Muscle of arm (tissue), 12 donors: ENCODE measurements around the gene BAIAP3. TPM values are rescaled to one million over a fixed set of nuclear protein-coding genes. Genes with fewer than 3 reads are reported as not detected.

Experiments used
- DNase-seq: peaks from one replicate; pipeline ENCODE4 v3.0.0-alpha.2; 2013
- polyA plus RNA-seq, 12 donors: library from polyadenylated mRNA; unstranded; fragments of 120-200 nt; gene quantifications; one replicate each; pipeline ENCODE4 v1.2.1, GENCODE V29; 2013; ENCODE audit not compliant: insufficient read length in 12 of 12

BAIAP3 gene
- polyA plus RNA-seq, 12 donors = 0.40 to 1.3 (median 0.80) TPM; not detected in 2

DNA sequence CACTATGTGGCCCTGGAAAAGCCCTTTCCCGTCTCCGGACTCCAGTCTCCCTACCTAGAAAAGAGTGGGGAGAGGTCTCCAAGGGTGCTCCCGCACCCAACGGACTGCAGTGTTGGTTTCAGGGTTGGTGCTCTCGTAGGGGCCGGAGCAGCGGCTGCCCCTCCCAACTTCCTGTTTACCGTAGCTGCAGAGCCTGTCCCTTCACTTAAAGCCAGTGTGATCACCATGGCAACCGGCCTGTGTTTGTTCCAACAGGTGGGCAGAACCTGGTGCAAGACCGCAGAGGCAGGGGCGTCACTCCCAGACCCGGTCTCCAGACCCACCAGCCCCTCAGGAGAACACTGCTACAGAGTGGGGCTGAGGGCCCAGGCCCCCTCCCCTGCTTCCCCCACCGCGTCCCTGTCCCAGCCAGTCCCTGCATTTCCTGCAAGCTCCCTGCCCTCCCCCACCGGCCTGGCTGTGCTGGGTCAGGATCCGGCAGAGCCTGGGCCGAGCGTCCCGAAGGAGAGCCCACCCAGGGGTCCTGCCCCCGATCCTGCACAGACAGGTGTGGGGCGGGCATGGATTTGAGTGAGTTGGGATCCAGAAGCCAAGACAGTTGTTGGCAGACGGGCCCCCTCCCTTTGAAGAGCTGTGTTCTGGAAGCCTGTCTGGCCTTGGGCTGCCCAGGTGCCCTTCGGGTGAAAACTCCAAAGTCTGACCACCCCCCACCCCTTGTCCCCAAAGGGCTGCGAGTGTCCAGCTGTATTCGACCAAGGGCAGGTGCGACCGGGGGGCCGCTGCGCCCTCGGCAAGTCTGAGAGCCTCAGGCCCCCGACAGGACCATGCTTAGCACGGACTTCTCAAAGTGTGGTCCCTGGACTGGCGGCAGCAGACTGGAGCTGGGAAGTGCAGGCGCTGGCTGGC lies 1.5 kb upstream of the BAIAP3 start:
- peak; percentile 23 for DNase-seq

DNA sequence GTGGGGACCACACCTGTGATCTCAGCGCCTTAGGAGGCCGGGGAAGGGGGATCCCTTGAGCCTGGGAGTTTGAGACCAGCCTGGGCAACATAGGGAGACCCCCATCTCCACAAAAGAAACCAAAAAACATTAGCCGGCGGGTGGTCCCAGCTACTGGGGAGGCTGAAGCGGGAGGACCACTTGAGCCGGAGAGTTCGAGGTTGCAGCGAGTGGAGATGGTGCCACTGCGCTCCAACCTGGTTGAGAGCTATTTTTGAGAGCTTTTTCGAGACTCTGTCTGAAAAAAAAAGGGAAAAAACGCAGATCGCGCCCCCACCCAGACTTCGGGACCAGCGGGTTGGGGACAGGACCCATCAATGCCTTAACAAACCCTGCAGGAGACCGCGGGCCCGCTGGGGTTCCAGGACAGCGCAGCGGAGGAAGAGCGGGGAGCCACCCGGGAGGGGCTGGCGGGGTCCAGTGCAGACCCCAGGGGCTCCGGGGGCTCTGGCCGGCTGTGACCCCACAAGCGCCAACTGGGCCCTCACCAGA lies 762 bp upstream of the BAIAP3 start:
- no peak for DNase-seq

DNA sequence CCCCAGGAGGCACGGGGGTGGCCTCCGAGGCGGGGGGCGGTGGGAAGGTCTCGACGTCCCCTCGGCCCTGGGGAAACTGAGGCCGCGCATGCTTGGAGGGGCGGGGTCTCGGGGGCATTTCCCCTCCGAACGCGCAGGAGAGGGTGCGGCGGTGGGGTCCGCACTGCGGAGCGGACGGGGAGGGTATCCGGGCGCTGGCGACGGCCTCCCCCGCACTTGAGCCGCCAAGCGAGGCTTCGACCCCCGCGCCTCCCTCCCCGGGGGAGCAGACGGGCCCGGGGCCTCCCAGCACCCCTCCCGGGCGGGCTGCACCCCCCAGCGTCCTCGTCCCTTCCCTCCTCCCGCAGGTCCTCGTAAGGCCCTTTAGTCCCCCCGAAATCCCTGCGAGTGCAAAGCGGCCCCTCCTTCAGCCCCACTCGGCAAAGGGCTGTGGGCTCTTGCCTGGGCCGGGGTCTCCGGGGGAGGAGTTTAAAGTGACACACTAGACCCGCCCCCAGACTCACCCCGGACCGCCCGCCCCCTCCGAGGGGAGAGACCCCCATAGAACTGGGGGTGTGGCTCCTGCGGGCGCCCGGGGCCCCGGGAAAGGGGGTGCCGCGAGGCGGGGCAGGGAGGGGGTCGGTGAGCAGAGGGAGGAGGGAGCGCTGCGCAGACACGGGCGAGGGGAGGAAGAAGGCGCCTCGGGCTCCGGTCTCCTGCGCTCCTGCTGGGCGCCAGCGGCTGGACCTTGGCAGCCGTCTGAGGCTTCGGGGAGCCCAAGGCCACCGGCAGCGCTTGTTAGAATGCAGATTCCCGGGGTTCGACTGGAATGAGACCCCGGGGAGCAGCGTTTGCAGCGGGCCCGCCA lies 632 bp downstream of the BAIAP3 start:
- no peak for DNase-seq

DNA sequence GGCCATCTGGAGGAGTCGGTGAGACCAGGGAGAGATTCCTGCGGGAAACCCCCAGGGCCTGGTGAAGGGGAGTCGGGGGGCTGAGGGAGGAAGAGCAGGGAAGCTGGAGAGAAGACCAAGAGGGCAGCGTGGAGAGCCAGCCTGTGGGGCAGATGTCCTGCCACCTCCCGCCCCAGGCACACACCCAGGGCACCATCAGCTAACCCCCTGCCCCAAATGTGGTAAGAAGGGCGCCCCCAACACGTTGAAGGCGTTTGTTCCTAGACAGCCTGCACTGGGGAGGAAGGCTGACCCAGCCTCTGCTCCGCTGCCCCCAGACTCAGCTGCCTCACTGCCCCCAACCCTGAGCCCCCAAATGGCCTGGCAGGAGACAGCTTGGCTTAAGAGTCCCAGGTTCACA lies 1.3 kb downstream of the BAIAP3 start:
- DNase-seq = no peak

DNA sequence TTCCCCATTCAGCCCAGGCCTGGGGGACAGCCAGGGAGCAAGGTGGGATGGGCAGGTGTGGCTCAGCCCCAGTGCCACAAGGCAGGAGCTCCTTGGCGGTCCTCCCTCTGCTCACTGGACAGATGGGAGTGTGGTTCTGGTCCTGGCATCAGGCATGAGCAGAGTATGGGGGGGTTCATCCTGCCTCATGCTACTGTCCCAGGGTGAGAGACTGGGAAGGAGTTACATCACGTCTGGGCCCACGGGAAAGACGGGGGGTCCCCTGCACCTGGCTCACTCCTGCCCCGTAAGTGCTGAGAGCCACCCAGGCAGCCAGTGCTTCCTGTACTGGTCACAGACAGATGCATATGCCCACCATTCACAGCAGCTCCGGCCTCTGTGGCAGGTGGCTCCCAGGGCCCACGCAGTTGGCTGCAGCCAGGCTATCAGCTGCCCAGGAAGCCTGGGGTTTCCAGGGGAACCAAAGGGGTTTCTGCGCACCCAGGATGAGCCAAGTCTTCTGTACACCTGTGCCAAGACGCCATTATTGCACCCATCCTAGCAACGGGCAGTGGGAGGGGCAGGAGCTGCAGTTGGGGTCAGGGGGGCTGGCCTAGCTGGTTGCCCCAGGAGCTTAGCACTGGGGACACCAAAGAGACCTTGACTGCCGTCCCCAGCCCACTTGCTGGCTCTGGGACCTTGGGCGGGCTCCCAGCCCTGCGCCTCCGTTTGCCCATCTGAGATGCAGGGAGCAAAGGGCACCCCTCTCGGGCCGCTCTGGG lies 1.9 kb downstream of the BAIAP3 start:
- DNase-seq = no peak

DNA sequence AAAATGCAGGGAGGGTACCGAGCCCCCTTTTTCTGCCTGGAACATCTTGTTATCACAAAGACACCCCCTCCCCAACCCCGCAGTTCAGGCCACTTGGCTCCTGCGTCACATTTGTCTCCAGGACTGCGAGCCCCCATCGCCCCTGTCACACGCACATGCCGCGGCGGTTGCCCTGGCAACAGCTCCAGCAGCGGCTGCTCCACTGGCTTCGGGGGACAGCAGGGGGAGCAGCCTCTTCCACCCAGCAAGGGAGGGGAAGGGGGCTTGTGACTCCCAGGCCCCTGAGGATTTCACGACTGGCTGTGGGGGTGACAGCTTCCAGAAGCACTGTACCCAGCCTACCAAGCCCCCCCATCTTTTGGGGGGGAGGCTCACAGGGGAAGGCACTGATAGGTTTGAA lies 2.6 kb downstream of the BAIAP3 start:
- no peak for DNase-seq

DNA sequence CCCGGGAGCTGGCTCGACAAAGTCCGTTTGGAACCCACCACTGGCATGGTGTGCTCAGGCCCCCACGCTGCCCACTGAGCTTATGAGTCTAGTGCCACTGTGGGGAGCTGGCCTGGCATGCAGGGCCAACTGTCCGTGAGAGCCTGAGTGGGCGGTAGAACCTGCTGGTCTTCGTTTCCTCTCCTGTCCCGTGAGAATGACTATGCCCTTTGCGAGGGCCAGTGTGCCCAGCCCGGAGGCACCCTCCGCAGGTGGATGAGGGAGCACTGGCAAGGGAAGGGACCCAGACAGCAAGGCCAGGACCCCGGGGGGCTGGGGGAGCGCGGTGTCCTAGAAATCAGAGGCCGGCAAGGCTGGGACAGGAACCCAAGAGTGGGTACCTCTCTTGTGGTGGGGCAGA lies 3.2 kb downstream of the BAIAP3 start:
- no peak for DNase-seq

DNA sequence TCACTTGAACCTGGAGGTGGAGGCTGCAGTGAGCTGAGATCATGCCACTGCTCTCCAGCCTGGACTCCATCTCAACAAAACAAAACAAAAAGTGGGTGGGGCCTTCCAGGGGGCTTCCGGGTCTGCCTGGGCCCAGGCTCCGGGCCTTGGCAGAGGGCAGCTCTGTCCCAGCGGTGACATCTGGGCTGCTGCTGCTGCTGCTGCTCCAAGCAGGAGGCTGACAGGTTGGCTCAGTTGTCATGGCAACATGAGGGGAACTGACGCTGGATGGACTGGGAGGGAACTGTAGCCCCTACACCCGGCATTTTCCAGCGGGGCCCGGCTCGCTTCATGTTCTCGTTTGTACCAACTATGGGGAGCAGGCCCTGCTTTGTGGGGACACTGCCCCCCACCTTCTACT lies 4.0 kb downstream of the BAIAP3 start:
- DNase-seq = no peak

DNA sequence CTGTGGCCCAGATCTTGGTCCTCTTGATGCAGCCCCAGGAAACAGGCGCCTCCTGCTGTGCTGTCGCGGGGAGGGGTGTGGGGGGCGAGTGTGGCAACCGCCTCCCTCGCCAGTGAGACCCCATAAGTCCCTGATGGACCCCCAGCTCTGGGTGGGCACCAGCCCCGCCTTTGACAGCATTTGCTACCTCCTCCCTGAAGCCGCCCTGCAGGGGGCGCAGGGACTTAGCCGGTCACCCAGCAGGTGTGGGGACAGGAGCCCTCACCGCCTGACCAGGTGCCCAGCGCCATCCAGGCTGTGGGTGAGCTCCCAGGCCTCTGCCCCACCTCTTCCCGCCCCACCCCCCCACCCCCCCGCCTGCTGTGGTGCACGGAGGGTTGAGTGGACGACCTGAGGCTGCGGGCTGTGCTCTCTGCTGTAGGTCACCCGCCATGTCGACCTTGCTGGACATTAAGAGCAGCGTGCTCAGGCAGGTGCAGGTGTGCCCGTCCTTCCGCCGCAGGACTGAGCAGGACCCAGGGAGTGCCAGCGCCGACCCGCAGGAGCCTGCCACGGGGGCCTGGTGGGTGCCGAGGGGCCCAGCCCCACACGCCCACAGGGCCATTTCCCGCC lies 4.8 kb downstream of the BAIAP3 start:
- DNase-seq = no peak

DNA sequence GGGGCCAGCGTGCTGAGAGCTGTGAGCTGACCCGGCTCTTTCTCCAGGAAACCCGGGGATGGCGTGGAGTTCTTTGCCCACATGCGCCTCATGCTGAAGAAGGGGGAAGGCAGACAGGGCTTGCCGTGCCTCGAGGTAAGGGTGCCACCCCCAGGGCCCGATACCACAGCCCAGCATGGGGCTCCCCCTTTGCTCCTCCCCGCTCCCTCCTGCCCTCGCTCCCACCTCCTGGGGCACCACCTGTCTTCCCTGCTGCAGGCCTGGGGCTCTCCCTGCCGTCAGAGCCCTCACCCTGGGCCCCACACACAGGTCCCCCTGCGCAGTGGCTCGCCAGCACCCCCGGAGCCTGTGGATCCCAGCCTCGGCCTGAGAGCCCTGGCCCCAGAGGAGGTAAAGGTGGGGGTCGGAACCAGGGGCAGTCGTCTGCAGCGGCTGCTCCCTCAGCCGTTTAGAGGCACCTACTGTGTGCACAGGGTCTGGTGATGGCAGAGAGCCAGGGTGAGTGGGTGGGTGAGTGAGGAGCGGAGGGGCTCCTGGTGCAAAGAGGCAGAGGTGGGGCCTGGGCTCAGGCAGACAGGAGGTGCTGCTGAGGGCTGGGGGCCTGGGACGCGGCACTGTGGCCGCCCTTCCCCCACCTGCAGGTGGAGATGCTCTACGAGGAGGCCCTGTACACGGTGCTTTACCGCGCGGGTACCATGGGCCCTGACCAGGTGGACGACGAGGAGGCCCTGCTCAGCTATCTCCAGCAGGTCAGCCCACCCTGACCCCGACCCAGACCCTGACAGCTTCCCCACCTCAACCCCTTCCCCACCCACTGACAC lies 5.6 kb downstream of the BAIAP3 start:
- no peak for DNase-seq

DNA sequence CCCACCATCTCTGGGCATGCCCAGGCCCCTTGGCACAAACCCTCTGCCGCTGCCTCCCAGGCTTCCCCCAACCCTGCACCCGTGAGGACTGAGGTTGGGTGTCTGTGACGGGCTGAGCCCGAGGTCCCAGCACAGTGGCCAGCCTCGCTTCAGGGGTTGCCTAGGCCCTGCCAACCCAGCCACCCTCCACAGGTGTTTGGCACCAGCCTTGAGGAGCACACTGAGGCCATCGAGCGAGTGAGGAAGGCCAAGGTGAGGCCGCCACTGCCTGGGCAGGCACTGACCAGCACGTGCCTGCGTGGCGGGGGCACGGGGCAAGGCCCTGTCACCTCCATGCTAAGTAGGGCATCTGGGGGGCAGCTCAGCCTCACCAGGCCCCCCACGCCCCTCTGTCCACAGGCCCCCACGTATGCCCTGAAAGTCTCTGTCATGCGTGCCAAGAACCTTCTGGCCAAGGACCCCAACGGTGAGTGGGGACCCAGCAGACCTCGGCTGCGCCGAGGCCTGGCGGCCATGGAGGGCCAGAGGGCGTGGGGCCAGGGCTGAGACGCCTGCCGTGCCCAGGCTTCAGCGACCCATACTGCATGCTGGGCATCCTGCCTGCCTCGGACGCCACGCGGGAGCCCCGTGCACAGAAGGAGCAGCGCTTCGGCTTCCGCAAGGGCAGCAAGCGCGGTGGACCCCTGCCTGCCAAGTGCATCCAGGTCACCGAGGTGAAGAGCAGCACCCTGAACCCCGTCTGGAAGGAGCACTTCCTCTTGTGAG lies 7.5 kb downstream of the BAIAP3 start:
- no peak for DNase-seq

DNA sequence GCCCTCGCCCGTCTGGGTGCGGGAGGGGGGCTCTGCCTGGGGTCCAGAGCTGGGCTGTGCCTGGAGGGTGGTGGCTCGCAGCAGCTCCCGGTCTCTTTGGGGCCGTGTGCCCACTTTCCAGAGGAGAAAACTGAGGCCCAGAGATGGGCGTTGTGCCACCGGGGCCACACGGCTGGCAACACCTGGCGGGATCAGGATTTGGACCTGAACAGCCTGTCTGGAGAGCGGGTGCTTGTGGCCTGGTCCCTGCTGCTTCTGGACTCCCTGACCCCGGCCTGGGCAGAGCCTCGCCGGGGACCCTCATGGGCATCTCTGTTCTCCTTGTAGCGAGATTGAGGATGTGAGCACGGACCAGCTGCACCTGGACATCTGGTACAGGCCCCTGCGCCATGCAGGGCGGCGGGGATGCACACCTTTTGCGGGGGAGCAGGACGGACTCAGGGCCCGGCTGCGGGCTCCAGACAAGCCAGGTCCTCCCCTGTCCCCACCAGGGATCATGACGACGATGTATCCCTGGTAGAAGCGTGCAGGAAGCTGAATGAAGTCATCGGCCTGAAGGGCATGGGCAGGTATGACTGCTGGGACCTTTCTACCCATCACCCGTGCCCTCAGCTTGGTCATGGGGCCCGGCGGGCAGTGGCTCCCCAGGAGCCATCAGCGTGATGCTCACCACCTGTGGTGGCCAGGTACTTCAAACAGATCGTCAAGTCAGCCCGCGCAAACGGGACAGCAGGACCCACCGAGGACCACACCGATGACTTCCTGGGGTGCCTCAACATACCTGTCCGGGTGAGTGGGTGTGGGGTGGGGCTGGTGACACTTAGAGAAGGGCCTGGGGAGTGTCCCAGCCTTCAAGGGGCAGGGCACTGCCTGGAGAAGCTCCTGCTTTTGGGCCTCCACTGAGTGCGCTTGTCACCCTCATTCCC lies 8.3 kb downstream of the BAIAP3 start:
- DNase-seq = no peak

DNA sequence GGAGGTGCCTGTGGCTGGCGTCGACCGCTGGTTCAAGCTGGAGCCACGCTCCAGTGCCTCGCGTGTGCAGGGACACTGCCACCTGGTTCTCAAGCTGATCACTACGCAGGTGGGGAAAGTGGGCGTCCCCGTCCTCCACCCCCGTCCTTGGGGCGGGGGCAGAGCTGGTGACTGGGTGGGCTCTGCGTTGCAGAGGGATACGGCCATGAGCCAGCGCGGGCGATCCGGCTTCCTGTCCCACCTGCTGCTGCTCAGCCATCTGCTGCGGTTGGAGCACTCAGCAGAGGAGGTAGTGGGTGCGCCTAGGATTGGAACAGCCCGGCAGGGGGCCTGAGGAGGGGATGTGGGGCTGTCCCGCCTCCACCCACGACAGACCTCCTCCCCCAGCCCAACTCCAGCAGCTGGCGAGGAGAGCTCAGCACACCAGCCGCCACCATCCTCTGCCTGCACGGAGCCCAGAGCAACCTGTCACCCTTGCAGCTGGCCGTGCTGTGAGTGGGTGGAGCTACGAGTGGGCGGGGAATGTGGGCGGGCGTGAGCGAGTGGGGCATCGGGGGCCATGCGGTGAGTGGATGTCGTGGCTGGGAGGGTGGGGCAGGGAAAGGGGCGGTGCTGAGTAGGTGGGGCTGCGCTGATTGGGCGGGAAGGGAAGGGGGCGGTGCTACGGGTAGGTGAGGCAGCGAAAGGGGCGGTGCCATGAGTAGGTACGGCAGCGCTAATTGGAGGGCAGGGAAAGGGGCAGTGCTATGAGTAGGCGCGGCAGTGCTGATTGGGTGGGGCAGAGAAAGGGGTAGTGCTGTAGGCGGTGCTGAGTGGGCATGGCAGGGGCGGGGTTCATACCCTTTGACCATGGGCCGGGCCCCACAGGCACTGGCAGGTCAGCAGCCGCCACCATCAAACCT lies 9.3 kb downstream of the BAIAP3 start:
- DNase-seq = peak; percentile 56

DNA sequence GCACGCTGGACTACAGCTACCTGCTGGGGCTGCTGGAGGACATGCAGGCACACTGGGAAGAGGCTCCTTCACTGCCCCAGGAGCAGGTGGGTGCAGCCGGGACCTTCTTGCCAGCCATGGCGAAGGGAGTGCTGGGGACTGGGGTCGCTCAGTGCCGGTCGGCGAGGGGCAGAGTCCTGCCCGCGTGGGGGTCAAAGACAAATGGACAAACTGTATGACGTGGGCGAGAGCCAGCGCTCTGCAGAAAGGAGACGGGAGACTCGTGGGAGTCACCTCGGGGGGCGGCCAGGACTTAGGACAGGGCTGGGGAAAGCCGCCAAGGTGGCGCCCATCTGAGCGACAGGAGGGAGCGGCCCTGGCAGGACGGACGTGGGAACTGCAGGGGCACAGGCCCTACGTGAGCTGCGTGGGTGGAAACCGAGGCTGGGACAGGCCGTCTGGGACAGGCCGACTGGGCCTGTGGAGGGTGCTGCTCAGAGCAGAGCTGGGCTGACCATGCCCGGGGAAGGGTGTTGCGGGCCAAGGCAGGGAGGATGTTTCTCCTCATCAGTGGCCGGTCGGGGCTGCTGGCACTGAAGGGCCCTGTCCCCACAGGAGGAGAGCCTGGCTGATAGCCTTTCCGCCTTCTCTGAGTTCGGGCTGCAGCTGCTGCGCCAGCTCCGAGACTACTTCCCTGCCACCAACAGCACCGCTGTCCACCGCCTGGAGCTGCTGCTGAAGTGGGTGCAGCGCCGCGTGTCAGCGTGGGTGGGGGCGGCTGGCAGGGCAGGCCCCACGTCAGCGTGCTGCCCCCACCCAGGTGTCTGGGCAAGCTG lies 10.2 kb downstream of the BAIAP3 start:
- DNase-seq = no peak

DNA sequence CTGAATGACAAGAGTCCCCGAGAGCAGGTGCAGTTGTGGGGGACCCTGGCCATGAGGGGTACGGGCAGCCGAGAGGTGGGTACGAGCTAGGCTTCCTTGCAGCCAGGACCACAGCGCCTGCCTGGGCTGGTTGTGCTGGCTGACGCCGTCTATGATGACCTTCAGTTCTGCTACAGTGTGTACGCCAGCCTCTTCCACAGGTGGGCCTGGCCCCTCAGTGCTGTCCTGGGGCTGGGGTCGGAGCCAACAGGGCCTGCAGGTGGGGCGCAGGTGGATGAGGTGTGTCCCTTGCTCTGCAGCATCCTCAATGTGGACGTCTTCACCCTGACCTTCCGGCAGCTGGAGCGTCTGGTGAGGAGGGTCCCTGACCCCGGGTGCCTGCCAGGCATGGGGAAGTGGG lies 11.1 kb downstream of the BAIAP3 start:
- DNase-seq = no peak

DNA sequence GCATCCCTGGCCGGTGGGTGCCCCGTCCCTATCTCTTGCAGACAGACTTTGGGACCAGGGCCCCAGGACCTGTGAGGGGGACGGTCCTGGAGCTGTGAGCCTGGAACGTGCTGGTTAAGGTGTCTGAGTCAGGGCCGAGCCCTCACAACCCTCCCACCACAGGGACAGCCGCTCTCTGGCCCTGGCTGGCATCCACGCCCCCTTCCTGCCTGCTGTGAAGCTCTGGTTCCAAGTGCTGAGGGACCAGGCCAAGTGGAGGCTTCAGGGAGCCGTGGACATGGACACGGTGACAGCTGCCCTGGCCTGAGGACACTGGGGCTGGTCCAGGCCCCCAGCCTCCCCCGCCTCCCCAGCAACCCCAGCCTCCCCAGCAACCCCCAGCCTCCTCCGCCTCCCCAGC lies 11.6 kb downstream of the BAIAP3 start:
- DNase-seq = no peak
